Osteocyte (in vitro differentiated cells): ENCODE measurements around the gene BIVM. TPM values are rescaled to one million over a fixed set of nuclear protein-coding genes. Genes with fewer than 3 reads are reported as not detected.

Experiments used
- DNase-seq: peaks from one replicate; pipeline ENCODE4 v3.0.0; 2021; ENCODE audit warnings: mixed read lengths; ENCODE audit not compliant: unreplicated experiment; ENCODE audit errors: extremely low spot score
- H3K27ac Mint-ChIP-seq: one replicate; pipeline ENCODE4 v1.8.0; 2021; ENCODE audit warnings: mild to moderate bottlenecking, mixed read lengths; ENCODE audit not compliant: unreplicated experiment
- H3K27me3 Mint-ChIP-seq: one replicate; pipeline ENCODE4 v1.8.0; 2021; ENCODE audit warnings: mixed read lengths; ENCODE audit not compliant: unreplicated experiment
- H3K36me3 Mint-ChIP-seq: one replicate; pipeline ENCODE4 v1.8.0; 2021; ENCODE audit warnings: mixed read lengths; ENCODE audit not compliant: unreplicated experiment
- H3K4me1 Mint-ChIP-seq: one replicate; pipeline ENCODE4 v1.8.0; 2021; ENCODE audit warnings: mixed read lengths; ENCODE audit not compliant: unreplicated experiment
- H3K4me3 Mint-ChIP-seq: one replicate; pipeline ENCODE4 v1.8.0; 2021; ENCODE audit warnings: mild to moderate bottlenecking, moderate library complexity, mixed read lengths; ENCODE audit not compliant: unreplicated experiment
- H3K9me3 Mint-ChIP-seq: one replicate; pipeline ENCODE4 v1.8.0; 2021; ENCODE audit warnings: mixed read lengths; ENCODE audit not compliant: unreplicated experiment
- total RNA-seq: library from RNA; stranded (reverse); gene quantifications from 2 replicates; pipeline ENCODE4 v1.2.1, GENCODE V29; 2021
- TF ChIP-seq, protein P1 (sequence below): fragments of 200-600 bp; sonication (generic); IDR thresholded peaks from 2 replicates; pipeline ENCODE4 v1.5.0; 2021; ENCODE audit warnings: antibody characterized with exemption, mild to moderate bottlenecking, moderate library complexity

The BIVM gene
- total RNA-seq, 1 donor from 2014 or later, result 30.7 TPM

GRCh38 chr13:102792396-102792795 is 6.5 kb upstream of the BIVM start:
- Mint-ChIP-seq H3K4me3 (no peak overlapping the region), H3K4me1 (peaks cover 6% of the 10 kb centered on the region), H3K27ac (no peak overlapping the region), H3K9me3 (no peaks in the 10 kb centered on the region), H3K36me3 (peaks cover 36% of the 10 kb centered on the region), H3K27me3 (no peaks in the 10 kb centered on the region)
- no peak for DNase-seq
- TF ChIP-seq, protein P1, sequence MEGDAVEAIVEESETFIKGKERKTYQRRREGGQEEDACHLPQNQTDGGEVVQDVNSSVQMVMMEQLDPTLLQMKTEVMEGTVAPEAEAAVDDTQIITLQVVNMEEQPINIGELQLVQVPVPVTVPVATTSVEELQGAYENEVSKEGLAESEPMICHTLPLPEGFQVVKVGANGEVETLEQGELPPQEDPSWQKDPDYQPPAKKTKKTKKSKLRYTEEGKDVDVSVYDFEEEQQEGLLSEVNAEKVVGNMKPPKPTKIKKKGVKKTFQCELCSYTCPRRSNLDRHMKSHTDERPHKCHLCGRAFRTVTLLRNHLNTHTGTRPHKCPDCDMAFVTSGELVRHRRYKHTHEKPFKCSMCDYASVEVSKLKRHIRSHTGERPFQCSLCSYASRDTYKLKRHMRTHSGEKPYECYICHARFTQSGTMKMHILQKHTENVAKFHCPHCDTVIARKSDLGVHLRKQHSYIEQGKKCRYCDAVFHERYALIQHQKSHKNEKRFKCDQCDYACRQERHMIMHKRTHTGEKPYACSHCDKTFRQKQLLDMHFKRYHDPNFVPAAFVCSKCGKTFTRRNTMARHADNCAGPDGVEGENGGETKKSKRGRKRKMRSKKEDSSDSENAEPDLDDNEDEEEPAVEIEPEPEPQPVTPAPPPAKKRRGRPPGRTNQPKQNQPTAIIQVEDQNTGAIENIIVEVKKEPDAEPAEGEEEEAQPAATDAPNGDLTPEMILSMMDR, result no peak

DNA sequence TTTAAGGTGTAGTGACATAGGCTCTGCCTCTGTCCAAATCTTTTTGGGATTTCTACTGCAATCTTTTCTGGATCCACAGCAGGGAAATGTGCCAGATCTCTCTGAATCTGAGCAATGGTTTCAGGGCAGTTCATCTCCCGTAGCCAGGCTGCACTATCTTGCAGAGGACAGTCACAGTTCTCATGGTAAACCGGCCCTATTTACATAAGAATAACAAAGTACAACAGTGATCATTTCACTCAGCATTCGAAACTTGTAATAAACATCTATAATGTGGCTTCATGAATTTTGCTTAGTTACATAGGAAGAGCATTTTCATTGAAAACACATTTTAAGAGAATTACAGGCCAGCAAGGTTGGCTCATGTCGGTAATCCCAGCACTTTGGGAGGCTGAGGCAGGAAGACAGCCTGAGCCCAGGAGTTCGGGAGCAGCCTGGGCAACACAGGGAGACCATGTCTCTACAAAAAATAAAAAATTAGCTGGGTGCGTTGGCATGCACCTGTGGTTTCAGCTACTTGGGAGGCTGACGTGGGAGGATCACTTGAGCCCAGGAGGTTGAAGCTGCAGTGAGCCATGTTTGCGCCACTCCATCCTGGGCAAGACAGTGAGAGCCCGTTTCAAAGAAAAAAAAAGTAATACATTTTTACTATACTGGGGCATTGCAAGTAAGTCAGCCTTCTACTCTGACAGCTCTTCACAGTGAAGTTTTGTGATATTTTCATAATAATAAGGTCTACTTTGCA is 5.1 kb upstream of the BIVM start:
- H3K4me3 Mint-ChIP-seq, result no peak overlapping the region
- H3K27ac Mint-ChIP-seq, result no peak overlapping the region
- peaks cover 26% of the 10 kb centered on the region for H3K36me3 Mint-ChIP-seq
- DNase-seq, result no peak
- no peaks in the 10 kb centered on the region for H3K9me3 Mint-ChIP-seq
- TF ChIP-seq, protein P1, result no peak
- no peaks in the 10 kb centered on the region for H3K27me3 Mint-ChIP-seq
- peaks cover 12% of the 10 kb centered on the region for H3K4me1 Mint-ChIP-seq

DNA sequence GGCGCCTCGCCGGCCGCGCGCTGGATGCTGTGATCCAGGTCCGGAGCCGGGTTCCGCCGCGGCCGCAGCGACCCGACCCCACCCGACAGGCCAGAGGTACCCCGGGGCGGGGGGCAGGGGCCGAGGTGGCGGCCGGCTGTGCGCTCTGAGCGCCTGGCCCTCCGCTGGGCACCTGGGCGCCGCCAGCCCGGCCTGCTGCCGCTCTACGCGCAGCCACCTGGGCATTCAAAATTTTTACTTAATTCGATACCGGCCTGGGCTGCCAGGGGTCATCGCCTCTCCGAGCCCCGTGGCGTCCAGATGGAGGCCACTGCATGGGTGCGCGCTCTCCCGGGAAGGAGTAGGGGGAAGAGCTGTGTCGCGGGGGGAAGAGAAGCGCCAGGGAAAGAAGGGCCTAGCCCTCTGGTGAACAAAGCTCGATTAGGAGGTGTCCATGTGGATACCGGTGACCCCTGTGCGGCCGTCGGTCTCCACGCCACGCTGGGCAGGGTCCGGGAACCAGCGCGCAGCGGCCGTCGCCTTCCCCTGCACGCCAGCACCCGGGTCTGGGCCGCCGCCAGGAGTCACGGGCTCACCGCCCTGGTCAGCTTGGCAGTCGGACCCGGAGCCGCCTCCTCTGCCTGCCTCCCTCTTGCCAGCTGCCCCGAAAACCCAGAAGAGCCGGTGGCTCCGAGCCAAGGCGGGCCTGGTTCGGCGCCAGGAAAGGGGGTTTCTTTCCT is 666 bp downstream of the BIVM start:
- TF ChIP-seq, protein P1, result no peak
- H3K27ac Mint-ChIP-seq, result peak overlapping the region; percentile 88

DNA sequence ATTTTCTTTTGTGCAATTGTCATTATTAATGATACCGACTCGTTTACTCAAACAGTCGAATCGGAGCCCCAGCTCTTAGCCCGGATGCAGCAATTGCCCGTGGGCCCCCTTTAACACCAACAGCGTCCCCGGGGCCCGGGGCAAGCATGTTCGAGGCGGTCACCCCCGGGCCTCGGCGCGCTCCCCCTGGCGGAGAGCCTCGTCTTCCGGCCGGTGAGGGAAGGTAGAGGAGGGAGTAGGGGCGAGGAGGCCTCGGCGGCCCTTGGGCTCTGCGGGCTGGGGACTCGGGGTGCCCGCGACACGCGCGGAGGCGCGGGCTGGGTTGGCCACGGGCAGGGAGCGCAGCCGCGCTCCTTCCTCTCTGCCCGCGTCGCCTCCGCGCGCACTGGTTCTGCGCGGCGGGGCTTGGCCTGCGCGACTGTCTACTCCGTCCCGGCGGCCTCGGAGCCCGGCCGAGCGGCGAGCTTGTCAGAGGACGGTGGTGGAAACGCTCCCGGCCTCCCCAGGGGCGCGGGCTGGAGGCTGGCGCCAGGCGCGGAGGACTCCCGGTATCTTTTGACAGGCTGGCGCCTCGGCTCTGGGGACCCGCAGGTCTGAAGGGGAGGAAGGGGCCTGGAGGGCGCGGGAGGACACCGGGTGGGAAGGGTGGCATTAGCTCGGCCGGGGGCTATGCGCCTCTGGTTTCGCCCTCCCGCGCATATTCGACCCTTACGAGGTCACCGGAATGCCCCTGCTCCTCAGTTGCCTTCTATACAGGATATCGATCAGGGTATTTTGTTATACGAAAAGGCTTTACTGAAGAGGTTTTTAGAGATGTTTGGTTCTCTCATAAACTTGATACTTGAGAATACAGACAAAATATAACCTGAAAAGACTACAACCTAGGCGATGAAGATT is 1.5 kb downstream of the BIVM start:
- TF ChIP-seq, protein P1, result peak; percentile 88
- Mint-ChIP-seq H3K9me3 (no peaks in the 10 kb centered on the region), H3K27ac (peak overlapping the region; percentile 88)

More for the DNA sequence above, 666 bp downstream of the BIVM start:
- Mint-ChIP-seq H3K9me3 (no peaks in the 10 kb centered on the region), H3K4me1 (peaks cover 31% of the 10 kb centered on the region), H3K4me3 (peak overlapping the region; percentile 94), H3K36me3 (peaks cover 7% of the 10 kb centered on the region), H3K27me3 (no peaks in the 10 kb centered on the region)
- peak; percentile 86 for DNase-seq

More for the DNA sequence above, 1.5 kb downstream of the BIVM start:
- Mint-ChIP-seq H3K4me3 (peak overlapping the region; percentile 94), H3K4me1 (peaks cover 31% of the 10 kb centered on the region), H3K27me3 (no peaks in the 10 kb centered on the region), H3K36me3 (peaks cover 12% of the 10 kb centered on the region)
- DNase-seq, result peak; percentile 95
